Endodermal cell (in vitro differentiated cells): ENCODE measurements around the gene RNASE11. TPM values are rescaled to one million over a fixed set of nuclear protein-coding genes. Genes with fewer than 3 reads are reported as not detected.
A peak's percentile ranks its signal among the peaks of the same experiment; 100 is the strongest.

ENCODE experiments used
- DNase-seq: peaks from one replicate; pipeline ENCODE4 v3.0.0-alpha.2; 2017
- H3K27ac ChIP-seq: 2 replicates; pipeline ENCODE4 v1.5.1; 2013; ENCODE audit warnings: mild to moderate bottlenecking, low read depth, low read length, moderate library complexity
- H3K27me3 ChIP-seq: 2 replicates; pipeline ENCODE4 v1.6.1; 2013; ENCODE audit warnings: mild to moderate bottlenecking, low read length, moderate library complexity; ENCODE audit not compliant: insufficient read depth, control insufficient read depth, poor library complexity, severe bottlenecking
- H3K36me3 ChIP-seq: 2 replicates; pipeline ENCODE4 v1.7.0; 2013; ENCODE audit warnings: mild to moderate bottlenecking, low read length, moderate library complexity; ENCODE audit not compliant: control insufficient read depth, insufficient read depth
- H3K4me1 ChIP-seq: one replicate; pipeline ENCODE4 v1.7.0; 2013; ENCODE audit warnings: low read length; ENCODE audit not compliant: control insufficient read depth, insufficient read depth
- H3K4me3 ChIP-seq: 2 replicates; pipeline ENCODE4 v1.5.1; 2013; ENCODE audit warnings: mild to moderate bottlenecking, low read length, moderate library complexity
- H3K9ac ChIP-seq: 2 replicates; pipeline ENCODE4 v1.6.1; 2013; ENCODE audit warnings: mild to moderate bottlenecking, low read length, moderate library complexity; ENCODE audit not compliant: poor library complexity, severe bottlenecking; ENCODE audit errors: extremely low read depth
- H3K9me3 ChIP-seq: 2 replicates; pipeline ENCODE4 v1.6.1; 2013; ENCODE audit warnings: mild to moderate bottlenecking, low read length, moderate library complexity; ENCODE audit not compliant: control insufficient read depth
- H3K27ac Mint-ChIP-seq: 2 replicates; pipeline ENCODE4 v1.8.0; 2020; ENCODE audit warnings: mixed read lengths
- H3K27me3 Mint-ChIP-seq: 2 replicates; pipeline ENCODE4 v1.8.0; 2021; ENCODE audit warnings: mild to moderate bottlenecking, mixed read lengths; ENCODE audit not compliant: insufficient read depth
- H3K36me3 Mint-ChIP-seq: 2 replicates; pipeline ENCODE4 v1.8.0; 2020; ENCODE audit warnings: low read depth, mixed read lengths
- H3K4me1 Mint-ChIP-seq: 2 replicates; pipeline ENCODE4 v1.8.0; 2020; ENCODE audit warnings: mixed read lengths
- H3K4me3 Mint-ChIP-seq: 2 replicates; pipeline ENCODE4 v1.8.0; 2020; ENCODE audit warnings: mild to moderate bottlenecking, moderate library complexity, mixed read lengths
- H3K9me3 Mint-ChIP-seq: 2 replicates; pipeline ENCODE4 v1.8.0; 2020; ENCODE audit warnings: mild to moderate bottlenecking, mixed read lengths
- WGBS, 2 experiments: methylation state at CpG; one replicate each; pipeline versions ENCODE4 v1.1.5 to v1.1.7; 2013; ENCODE audit warnings: missing lambda C conversion rate in 2 of 2, mixed read lengths in 1 of 2; ENCODE audit not compliant: insufficient coverage in 1 of 2, insufficient read length in 1 of 2; 5-methylcytosine and 5-hydroxymethylcytosine counted together
- total RNA-seq, 2 donors: library from RNA; stranded (reverse); fragmentation: NEBNext Ultra II Directional in 1 of 2; extraction: Animal tissue kit (Norgen Biotek cat#: 25700) in 1 of 2; gene quantifications; 2 replicates in 1 of 2; 3 replicates in 1 of 2; pipeline ENCODE4 v1.2.1, GENCODE V29; 2021
- TF ChIP-seq, protein P1 (sequence below): fragments of 200-600 bp; sonication (generic); conservative IDR thresholded peaks from 2 replicates; pipeline ENCODE4 v1.5.0; 2021; ENCODE audit warnings: antibody characterized with exemption, mild to moderate bottlenecking

Gene RNASE11
- total RNA-seq, 2 donors from 2014 or later: not detected

DNA sequence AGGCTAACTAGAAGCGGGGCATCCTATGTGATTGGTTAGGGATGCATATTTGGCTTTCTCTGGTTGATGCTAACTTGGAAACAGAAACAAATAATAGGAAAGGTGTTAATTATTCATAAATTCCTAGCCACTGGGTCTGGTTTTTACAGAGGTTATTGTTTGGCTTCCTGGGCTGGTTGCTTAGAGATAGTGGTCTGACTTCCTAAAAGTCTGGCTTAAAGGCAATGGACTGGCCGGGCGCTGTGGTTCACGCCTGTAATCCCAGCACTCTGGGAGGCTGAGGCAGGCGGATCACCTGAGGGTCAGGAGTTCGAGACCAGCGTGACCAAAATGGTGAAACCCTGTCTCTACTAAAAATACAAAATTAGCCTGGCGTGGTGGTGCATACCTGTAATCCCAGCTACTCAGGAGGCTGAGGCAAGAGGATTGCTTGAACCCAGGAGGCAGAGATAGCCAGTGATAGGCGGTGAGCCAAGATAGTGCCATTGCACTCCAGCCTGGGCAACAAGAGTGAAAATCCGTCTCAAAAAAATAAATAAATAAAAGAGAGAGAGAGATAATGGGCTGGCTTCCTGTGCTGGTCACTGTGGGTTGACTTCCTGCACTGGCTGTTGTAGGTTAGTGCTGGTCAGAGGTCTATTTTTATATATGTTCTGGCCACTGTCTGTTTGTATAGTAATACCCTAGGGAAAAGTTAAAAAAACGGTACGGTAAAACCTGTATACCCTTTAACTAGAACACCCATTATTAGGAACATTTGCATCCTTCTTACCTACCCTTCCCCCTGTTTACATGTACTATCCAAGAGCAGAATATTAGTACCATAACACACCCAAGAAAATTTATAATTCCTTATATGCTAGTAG is 29.6 kb upstream of the RNASE11 start:
- Mint-ChIP-seq H3K9me3 (no peaks in the 10 kb centered on the region), H3K36me3 (no peaks in the 10 kb centered on the region), H3K4me1 (peaks cover 13% of the 10 kb centered on the region), H3K27ac (no peak overlapping the region), H3K27me3 (peaks cover 4% of the 10 kb centered on the region), H3K4me3 (no peak overlapping the region)
- Histone ChIP-seq H3K9me3 (no peaks in the 10 kb centered on the region), H3K27me3 (no peaks in the 10 kb centered on the region), H3K4me3 (no peak overlapping the region), H3K4me1 (no peaks in the 10 kb centered on the region), H3K36me3 (no peaks in the 10 kb centered on the region), H3K27ac (no peak overlapping the region), H3K9ac (no peak overlapping the region)
- no peak for DNase-seq
- TF ChIP-seq, protein P1, sequence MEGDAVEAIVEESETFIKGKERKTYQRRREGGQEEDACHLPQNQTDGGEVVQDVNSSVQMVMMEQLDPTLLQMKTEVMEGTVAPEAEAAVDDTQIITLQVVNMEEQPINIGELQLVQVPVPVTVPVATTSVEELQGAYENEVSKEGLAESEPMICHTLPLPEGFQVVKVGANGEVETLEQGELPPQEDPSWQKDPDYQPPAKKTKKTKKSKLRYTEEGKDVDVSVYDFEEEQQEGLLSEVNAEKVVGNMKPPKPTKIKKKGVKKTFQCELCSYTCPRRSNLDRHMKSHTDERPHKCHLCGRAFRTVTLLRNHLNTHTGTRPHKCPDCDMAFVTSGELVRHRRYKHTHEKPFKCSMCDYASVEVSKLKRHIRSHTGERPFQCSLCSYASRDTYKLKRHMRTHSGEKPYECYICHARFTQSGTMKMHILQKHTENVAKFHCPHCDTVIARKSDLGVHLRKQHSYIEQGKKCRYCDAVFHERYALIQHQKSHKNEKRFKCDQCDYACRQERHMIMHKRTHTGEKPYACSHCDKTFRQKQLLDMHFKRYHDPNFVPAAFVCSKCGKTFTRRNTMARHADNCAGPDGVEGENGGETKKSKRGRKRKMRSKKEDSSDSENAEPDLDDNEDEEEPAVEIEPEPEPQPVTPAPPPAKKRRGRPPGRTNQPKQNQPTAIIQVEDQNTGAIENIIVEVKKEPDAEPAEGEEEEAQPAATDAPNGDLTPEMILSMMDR: no peak
- 93 to 97% methylated on average over 8 to 12 of the region's 12 CpGs for WGBS, 2 experiments

- Mint-ChIP-seq H3K36me3 (no peaks in the 10 kb centered on the region), H3K27me3 (no peaks in the 10 kb centered on the region), H3K9me3 (no peaks in the 10 kb centered on the region), H3K4me3 (no peak overlapping the region), H3K4me1 (peaks cover 13% of the 10 kb centered on the region), H3K27ac (no peak overlapping the region)
- Histone ChIP-seq H3K27ac (no peak overlapping the region), H3K27me3 (no peaks in the 10 kb centered on the region), H3K9ac (no peak overlapping the region), H3K4me3 (no peak overlapping the region), H3K9me3 (no peaks in the 10 kb centered on the region), H3K4me1 (no peaks in the 10 kb centered on the region), H3K36me3 (no peaks in the 10 kb centered on the region)
- DNase-seq: no peak
- 96 to 100% methylated on average over 5 of the region's 5 CpGs for WGBS, 2 experiments
- TF ChIP-seq, protein P1: no peak
These were observed 28.2 kb upstream of the RNASE11 start for GRCh38 chr14:20615996-20616395.

- Histone ChIP-seq H3K27me3 (no peaks in the 10 kb centered on the region), H3K4me3 (peak overlapping the region; percentile 92), H3K9me3 (no peaks in the 10 kb centered on the region), H3K36me3 (no peaks in the 10 kb centered on the region), H3K9ac (peak overlapping the region; percentile 48), H3K4me1 (no peaks in the 10 kb centered on the region), H3K27ac (no peak overlapping the region)
- Mint-ChIP-seq H3K9me3 (no peaks in the 10 kb centered on the region), H3K27ac (no peak overlapping the region), H3K36me3 (no peaks in the 10 kb centered on the region), H3K4me3 (no peak overlapping the region), H3K27me3 (no peaks in the 10 kb centered on the region), H3K4me1 (peaks cover 13% of the 10 kb centered on the region)
- TF ChIP-seq, protein P1: no peak
- whole genome bisulfite sequencing, 2 experiments: 27 to 79% methylated on average over 5 to 14 of the region's 17 CpGs
- DNase-seq: peak; percentile 80
These were observed 26.4 kb upstream of the RNASE11 start for GRCh38 chr14:20614038-20614840.
